Activated CD8-positive, alpha-beta memory T cell treated with anti-CD3 and anti-CD28 coated beads, Interleukin-2, amount 50 U/mL, for 1 hour (primary cell): Measurements from ENCODE around the gene GHRHR.

Source experiments
- DNase-seq: peaks from one replicate; pipeline ENCODE4 v3.0.0-alpha.2; 2020; ENCODE audit errors: extremely low read depth

The GHRHR gene

GRCh38 chr7:30968747-30969603 is 5.2 kb downstream of the GHRHR start:
- DNase-seq, result no peak

- no peak for DNase-seq
Measured at GRCh38 chr7:30969604-30969970, 5.8 kb downstream of the GHRHR start.

DNA sequence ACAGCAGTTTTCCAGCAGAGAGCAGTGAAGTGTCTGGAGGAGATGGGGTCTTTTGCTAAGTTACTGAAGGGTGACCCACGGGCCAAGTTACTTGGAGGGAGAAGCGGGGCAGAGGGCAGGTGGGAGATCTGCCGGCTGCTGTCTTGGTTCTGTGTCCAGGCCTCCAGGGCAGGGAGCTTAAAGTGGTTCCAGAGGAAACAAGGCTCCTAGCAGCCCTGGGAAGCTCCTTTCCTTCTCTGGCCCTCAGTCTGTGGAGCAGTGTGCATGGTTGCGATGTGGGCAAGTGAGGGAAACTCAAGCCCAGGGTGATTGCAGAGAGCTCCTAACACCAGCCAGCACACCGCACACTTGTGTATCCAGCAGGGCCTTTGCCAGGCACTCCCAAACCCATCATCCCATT is 6.3 kb downstream of the GHRHR start:
- no peak for DNase-seq

DNA sequence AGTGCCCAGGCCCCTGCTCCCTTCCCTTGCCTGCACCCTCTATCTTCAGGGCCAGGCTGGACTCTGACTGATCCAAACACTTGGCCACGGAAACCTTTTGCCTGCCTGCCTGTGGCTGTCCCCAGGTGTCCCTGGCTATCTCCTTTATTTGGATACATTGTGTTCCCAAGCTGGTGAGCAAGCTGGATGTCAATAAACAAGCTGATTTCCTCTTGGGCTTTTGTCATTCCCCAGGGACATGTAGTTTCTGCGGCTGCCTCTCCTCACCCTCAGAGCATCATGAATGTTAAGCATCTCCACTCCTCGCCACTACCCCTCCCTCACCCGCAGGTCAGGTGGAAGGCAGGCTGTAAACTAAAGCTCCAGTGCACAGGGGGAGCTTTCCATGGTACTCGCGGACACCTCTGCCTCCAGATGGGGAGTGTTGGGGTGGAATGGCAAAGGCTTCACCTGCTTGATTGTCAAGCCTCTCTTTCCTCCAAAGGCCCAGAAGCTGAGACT is 6.9 kb downstream of the GHRHR start:
- DNase-seq, result no peak

- no peak for DNase-seq
Measured at GRCh38 chr7:30971440-30971839, 7.7 kb downstream of the GHRHR start.

GRCh38 chr7:30971840-30972563 is 8.2 kb downstream of the GHRHR start:
- no peak for DNase-seq

DNA sequence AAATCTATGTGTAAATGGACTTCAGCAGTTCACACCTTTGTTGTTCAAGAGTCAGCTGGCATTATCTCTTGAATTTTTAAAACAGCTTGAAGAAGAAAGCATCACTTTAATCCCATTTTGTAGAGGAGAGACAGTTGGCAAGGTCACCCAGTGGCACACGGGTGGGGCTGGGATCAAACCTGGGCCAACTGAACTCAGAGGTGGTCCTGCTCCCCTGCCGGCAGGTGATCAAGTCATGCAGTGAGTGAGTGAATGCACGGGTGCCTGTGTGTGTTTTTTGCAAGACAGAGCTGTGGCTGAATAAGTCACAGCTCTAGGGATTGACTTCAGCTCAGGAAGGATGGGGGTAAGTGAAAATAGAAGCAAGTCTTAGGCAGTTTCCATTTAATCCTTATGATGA is 9.5 kb downstream of the GHRHR start:
- no peak for DNase-seq

DNA sequence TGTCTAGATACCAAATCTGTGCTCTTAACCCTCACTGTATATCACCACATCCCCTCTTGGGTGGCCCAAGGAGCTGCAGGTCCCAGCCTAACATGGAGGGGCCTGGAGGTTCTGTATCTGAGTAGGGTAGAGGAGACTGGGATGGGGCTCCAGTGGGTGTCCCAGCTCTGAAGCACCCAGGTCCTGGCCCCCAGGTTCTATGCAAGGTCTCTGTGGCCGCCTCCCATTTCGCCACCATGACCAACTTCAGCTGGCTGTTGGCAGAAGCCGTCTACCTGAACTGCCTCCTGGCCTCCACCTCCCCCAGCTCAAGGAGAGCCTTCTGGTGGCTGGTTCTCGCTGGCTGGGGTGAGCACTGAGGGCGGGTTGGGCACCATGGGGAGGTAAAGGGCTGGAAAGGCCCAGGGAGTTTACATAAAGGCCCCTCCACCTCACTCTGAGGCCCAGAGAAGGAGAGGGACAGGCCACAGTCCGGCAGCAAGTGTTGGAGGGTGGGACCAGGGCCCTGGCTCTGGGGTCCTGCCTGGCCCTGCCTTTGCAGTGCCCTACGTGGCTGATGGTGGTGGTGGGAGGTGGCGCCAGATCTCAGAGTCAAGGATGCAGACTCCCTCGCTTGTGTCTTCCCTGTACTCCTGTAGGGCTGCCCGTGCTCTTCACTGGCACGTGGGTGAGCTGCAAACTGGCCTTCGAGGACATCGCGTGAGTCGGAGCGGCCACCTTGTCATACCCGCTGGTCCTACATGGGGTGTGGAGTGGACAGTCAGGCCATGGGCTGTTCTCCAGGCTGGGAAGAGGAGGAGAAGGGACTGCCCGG is 10.2 kb downstream of the GHRHR start:
- DNase-seq, result no peak

- no peak for DNase-seq
Measured at GRCh38 chr7:30974605-30975255, 11.0 kb downstream of the GHRHR start.

DNA sequence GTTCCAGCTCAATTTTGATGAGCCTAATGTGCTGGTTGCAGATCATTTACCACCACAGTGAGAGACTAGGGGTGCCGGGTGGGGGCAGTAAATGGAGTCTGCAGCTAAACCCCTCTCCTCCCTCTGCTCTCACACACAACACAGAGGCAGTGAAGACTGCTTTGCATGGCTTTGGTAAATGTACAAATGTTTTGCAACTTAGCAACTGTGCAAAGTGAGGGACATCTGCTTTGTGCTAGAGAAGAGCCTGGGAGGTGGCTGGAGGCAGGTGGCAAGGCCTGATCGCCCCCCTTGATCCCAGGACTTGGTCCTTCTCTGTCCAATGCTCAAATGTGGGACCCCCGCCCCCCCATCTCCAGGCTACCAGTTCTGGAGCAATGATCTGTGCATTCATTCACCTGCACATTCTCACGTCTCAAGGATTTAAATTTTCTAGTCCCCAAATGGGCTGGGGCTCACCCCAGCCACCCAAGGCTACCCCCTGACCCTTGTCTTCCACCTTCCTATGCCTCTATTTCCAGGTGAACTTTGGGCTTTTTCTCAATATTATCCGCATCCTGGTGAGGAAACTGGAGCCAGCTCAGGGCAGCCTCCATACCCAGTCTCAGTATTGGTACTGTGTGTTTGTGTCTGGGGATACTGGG is 11.6 kb downstream of the GHRHR start:
- DNase-seq, result no peak

DNA sequence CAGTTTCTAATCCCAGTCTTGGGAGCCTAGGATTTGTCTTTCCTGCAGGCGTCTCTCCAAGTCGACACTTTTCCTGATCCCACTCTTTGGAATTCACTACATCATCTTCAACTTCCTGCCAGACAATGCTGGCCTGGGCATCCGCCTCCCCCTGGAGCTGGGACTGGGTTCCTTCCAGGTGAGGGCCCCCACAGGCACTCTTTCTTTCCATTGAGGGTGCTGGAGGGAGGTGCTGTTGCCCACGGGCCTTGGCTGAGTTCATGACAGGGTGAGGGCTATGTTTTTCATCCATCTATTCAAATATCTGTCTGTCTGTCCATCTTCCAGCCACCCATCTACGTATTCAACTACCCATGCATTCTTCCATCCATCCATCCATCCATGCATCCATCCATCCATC is 12.6 kb downstream of the GHRHR start:
- DNase-seq, result no peak

GRCh38 chr7:30977222-30977621 is 13.5 kb downstream of the GHRHR start:
- no peak for DNase-seq

- DNase-seq, result no peak
Measured at GRCh38 chr7:30977896-30978564, 14.3 kb downstream of the GHRHR start.

DNA sequence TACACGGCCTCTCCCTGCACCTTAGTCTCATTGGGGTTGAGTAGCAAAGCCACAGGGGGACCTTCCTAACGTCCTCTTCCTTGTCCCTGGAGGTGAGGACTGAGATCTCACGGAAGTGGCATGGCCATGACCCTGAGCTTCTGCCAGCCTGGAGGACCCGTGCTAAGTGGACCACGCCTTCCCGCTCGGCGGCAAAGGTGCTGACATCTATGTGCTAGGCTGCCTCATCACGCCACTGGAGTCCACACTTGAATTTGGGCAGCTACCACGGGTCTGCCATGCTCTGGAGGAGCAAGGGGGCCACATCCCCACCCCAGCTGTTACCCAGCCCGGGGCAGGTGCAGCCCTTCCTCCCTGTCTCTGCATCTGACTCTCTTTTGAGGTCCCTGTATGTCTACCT is 15.3 kb downstream of the GHRHR start:
- no peak for DNase-seq

GRCh38 chr7:30980194-30980593 is 16.4 kb downstream of the GHRHR start:
- no peak for DNase-seq

DNA sequence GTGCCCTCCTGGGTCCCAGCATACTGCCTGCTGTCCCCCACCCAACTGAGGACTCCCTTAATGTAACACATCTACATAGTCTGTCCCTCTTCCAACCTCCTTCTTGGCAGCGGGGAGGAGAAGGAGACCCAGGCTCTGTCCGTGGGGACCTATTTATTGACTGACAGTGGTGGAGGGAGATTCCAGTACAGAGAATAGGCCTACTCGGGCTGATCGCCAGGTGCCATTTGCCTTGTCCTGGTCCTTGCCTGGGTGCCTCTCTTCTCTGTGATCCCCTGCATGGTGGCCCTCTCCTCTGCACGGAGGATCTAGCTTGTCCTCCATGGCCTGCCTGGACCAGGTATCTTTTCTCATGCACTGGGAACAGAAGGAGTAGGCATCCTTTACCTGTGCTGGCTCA is 17.0 kb downstream of the GHRHR start:
- no peak for DNase-seq

GRCh38 chr7:30983042-30983913 is 19.5 kb downstream of the GHRHR start:
- no peak for DNase-seq

DNA sequence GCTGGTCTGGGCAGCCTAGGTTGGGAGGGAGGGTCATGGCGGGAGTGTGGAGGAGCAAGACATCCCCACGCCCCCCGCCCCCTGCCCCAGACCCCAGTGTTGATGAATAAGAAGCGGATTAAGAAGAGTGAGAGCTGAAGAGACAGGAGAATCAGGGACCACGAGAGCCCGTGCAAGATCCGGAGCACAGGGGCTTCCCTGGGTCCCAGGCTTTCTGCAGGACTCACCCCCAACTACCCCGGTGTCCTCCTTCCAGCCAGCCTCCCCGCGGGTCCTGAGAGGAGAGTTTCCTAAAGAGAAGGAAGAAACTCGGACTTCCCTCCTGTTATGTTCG is 20.1 kb downstream of the GHRHR start:
- DNase-seq, result no peak

- no peak for DNase-seq
Measured at GRCh38 chr7:30984359-30985107, 20.8 kb downstream of the GHRHR start.
